Adrenal gland (tissue), 5 donors: ENCODE measurements around the gene HECW1.

ENCODE experiments used
- POLR2A ChIP-seq, 2 donors: fragments of 450-650 bp; IDR thresholded peaks; one replicate each; pipeline ENCODE4 v1.6.1; 2017; ENCODE audit warnings: antibody characterized with exemption in 2 of 2, mild to moderate bottlenecking in 2 of 2, moderate library complexity in 1 of 2
- TF ChIP-seq, protein P1 (sequence below), 6 experiments: fragments of 450-650 bp in 4 of 6; fragments of 200-600 bp in 2 of 6; sonication (generic) in 1 of 6; IDR thresholded peaks; 1 replicate in 5 of 6; 2 replicates in 1 of 6; pipeline versions ENCODE4 v1.5.1 to v1.8.0; 2016 to 2021; ENCODE audit warnings: antibody characterized with exemption in 6 of 6, mild to moderate bottlenecking in 2 of 6, moderate library complexity in 1 of 6
- donor health status: DM: no; HTN: no; CAD: no.

GRCh38 chr7:43273939-43274719, 161.7 kb downstream of the HECW1 start:
- TF ChIP-seq, protein P1, sequence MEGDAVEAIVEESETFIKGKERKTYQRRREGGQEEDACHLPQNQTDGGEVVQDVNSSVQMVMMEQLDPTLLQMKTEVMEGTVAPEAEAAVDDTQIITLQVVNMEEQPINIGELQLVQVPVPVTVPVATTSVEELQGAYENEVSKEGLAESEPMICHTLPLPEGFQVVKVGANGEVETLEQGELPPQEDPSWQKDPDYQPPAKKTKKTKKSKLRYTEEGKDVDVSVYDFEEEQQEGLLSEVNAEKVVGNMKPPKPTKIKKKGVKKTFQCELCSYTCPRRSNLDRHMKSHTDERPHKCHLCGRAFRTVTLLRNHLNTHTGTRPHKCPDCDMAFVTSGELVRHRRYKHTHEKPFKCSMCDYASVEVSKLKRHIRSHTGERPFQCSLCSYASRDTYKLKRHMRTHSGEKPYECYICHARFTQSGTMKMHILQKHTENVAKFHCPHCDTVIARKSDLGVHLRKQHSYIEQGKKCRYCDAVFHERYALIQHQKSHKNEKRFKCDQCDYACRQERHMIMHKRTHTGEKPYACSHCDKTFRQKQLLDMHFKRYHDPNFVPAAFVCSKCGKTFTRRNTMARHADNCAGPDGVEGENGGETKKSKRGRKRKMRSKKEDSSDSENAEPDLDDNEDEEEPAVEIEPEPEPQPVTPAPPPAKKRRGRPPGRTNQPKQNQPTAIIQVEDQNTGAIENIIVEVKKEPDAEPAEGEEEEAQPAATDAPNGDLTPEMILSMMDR (IDR thresholded peaks at IDR 0.05): no peak
- TF ChIP-seq POLR2A (IDR thresholded peaks at IDR 0.05): no peak
